Caki2 (cell line): ENCODE results near the gene C5orf58. TPM values are rescaled to one million over a fixed set of nuclear protein-coding genes. Genes with fewer than 3 reads are reported as not detected.

ENCODE experiments used
- DNase-seq: peaks from one replicate; pipeline ENCODE4 v3.0.0-alpha.2; 2015; ENCODE audit warnings: low read depth
- in situ Hi-C: cut with HindIII; loops from 2 replicates; pipeline ENCODE4 v1.10.0; 2016; ENCODE audit warnings: low sequenced_read_pairs, low pct_unique_long_range_greater_than_20kb, mixed read lengths
- total RNA-seq: library from RNA; depleted of rRNA; stranded (reverse); fragments of >200 nt; shearing (Covaris generic); gene quantifications from 2 replicates; pipeline ENCODE4 v1.2.3, GENCODE V29; 2014; ENCODE audit warnings: low replicate concordance; rRNA removed

The C5orf58 gene
- total RNA-seq, 1 experiment from 2014 or later: not detected

- in situ Hi-C loops: no loop called here
- DNase-seq: no peak
These were observed 57.7 kb downstream of the C5orf58 start for GRCh38 chr5:170290498-170290897.

- DNase-seq: no peak
- in situ Hi-C loops: no loop called here
These were observed 59.7 kb downstream of the C5orf58 start for GRCh38 chr5:170292179-170293104.

GRCh38 chr5:170293273-170293672 lies 60.5 kb downstream of the C5orf58 start:
- DNase-seq: no peak
- in situ Hi-C loops: no loop called here

GRCh38 chr5:170294057-170294456 lies 61.3 kb downstream of the C5orf58 start:
- DNase-seq: no peak
- in situ Hi-C loops: no loop called here

- DNase-seq: no peak
- in situ Hi-C loops: no loop called here
These were observed 61.8 kb downstream of the C5orf58 start for GRCh38 chr5:170294556-170294955.

Other genes with a start within 250 kb of the C5orf58 start
- gene FOXI1, start 127.1 kb upstream of the C5orf58 start, total RNA-seq: not detected in 2 replicates
- gene LCP2, start 64.8 kb downstream of the C5orf58 start, total RNA-seq: not detected in 2 replicates
- 0.14 TPM in 1 of 2 replicates, not detected in the other for gene KCNMB1, start 156.4 kb downstream of the C5orf58 start, total RNA-seq